HG02885 (cell line): Measurements from ENCODE around the gene TOP3B.

Source experiments
- ATAC-seq: cut with Tn5 transposase; IDR thresholded peaks from one replicate; pipeline ENCODE4 v1.9.1; 2021; ENCODE audit warnings: mild to moderate bottlenecking; ENCODE audit not compliant: unreplicated experiment, poor library complexity

Gene TOP3B

DNA sequence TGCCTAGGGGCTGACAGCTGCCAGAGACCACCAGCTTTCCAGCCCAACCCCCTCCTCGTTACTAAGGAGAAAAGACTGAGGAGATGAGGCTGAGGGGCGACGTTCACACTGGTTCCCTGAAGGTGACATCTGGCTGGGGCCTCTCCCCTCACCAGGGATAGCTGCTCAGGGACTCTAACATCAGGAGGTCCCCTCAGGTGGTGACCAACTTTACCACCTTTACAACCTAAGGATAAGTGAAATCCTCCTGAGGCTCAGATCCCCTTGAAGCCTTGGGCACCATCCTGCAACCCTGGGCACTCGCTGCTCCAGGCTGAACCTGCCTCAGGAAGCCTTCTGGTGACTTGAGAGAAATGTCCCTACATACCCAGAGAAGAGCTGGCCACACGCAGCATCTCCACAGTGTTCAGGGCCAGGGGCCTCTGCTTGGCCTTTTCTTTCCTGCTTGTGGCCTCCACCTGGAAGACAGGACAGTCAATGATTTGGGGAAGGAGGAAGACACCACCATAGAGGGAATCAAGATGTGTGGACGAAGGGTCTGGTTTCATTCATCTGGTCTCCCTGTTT lies 17.6 kb downstream of the TOP3B start:
- no peak for ATAC-seq

DNA sequence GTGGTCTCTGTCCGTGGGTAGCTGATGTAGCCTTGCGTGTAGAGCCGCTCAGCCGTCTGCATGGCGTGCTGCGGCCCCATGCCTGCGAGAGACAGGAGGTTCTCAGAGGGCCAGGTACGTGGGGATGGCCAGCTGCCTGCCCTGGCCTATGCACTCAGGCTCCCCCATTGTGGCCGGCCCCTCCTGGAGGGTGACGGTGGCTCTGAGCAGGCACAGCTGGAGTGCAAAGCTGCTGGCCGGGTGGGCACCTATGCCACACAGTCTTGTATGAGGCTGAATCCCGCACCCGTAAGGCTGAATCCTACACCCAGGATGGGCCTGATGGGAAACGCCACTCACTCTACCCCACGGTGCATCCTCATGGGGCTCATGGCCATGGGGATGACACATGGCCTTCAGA lies 18.4 kb downstream of the TOP3B start:
- ATAC-seq = no peak

DNA sequence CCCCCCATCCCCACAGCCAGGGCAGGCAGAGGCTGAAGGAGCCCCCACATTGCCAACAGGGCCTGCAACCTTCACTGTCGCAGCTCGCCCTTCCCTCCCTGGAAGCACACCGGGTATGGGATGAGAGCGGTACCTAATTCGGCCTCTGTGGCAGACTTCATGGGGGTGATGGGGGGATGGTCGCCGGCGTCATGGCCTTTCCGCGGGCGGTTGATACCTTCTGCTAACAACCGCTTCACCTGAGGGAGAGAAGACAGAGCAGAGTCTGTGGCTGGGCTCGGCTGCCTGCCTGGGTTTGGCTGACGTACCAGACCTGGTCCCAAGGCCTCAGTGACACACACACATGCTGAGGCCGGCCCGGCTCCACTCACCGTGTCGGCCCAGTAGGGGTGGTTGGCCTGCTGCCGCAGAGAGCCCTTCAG lies 18.8 kb downstream of the TOP3B start:
- ATAC-seq = no peak

DNA sequence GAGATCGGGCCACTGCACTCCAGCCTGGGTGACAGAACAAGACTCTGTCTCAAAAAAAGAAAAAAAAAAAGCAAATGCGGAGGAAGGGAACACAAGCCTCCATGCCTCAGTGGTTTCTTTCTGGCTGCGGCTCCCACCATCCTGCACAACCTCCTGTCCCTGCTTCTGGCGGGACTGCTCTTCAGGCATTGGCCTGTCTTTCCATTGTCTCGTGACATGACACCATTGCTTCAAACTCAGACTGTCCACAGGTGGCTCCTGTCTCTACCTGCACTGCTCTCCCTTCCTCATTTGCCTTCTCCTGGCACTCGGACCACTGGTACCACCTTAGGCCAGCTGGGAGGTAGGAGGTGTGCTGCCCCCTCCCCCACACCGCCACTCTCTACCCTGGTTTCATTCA lies 19.3 kb downstream of the TOP3B start:
- no peak for ATAC-seq

DNA sequence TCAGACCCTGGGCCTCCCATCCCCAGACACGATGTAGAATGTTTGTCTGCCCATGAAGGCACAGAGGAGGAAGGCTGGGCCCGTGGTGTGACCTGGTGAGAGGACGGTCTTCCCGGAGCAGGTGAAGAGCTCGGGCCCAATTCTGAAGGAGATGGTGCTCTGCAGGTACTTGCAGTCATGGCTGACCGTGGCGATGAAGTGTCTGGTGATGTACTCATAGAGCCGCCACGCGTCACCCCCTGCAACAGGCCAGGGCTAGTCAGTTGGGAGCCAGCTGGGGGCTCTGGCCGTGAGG lies 20.0 kb downstream of the TOP3B start:
- ATAC-seq = no peak

DNA sequence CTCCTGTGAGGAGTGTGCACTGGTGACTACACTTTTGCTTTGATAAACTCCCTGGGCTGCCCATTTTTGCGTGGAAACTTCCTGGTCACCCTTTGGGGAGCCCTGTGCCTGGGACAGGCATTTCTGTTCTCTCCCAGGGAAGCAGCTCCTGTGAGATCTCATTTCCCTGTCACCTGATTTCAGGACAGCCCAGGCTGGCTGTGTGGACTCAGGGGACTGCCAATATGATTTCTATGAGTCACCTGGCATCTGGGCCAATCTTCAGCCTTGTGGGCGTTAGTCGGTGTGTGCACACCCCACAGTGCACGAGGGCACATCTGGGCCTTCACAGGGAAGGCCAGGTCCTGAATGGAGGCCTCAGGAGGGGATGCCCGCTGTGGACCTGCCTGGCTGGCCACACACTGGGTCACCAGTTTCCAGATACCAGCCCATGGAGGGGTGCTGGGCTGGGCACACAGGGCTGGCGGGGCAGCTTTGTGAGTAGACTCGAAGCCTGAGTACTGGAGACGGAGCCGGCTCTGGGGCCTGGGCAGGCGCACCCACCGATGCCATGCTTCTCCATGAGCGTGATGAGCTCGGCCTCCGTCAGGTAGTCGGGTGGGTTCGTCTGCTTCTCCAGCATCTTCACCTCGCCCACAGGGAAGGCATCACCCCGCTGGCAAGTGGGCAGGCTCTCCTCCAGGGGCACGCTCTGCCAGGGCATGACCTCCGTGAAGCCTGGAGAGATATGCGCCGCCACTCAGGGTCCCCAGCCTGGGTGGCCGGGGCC lies 20.5 kb downstream of the TOP3B start:
- no peak for ATAC-seq

DNA sequence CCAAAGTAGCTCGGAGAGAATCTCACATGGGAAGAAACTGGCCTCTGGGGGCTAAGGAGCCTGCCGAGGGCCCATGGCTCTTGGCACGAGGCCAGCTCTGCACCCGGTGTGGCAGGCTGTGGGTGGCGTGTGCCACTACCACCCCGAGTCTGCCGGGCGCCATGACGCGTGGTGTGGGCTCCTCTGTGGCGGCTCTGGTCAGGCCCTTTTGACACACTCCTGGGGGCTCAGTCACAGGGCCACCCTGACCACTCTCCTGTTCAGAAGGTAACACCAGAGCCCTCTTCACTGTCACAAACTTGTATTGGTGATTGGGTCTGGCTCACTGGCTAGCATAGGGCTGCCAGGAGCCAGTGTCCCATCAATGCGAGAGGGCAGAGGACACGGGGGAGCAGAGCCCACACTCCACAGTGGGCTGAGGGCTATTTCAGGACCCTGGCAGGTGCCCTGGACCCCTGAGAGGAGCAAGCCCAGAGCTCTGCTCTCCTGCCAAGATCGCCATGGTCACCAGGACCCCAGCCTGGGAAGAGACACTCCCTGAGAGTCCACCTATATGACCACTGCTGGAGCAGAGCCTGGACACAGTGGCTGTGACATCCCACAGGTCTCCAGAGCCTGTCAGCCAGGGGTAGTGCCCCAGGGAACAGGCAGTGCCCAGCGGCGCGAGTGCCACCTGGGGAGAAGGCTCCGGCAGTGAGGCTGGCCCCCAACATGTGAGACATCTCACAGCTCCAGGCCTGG lies 21.3 kb downstream of the TOP3B start:
- ATAC-seq = no peak

DNA sequence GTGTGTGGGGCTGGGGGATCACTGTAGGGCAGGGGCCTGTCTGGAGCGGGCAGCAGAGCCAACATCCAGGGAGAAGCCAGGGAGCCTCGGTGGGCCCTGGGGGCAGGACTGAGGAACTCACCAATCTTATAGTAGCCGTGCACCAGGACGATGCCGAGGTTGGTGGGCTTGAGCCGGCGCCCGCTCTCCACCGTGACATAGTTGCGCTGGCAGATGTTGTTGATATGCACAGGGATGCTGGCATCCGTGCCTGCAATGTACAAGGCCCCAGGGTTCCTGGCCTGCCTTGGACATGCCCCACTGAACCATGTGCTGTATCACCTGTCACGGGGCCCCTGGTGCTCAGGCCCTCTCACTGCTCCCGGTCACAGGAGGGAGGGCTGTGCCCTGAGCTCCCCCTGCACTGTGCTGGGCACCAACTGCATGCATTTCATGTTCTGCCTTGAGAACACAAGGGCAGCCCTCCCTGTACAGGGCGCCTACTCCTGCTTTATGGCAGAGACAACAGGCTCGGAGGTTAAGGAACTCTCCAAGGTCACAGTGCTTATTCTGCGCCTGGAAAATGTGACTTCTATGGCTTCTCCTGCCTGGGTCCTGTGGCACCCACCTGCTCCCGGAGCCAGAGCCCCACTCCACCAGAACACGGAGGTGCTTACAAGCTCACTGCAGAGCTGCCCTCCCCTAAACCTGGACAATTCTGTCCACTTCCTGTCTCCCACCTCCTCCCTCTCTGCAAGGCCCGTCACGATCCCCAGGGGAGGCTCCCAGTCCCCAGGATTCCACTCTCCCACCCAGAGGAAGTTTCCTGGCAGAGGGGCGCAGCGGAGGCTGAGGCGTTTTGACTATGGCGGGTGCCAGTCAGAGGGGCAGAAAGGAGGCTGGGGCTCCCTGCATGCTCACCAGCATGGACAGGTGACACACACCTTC lies 22.1 kb downstream of the TOP3B start:
- no peak for ATAC-seq

DNA sequence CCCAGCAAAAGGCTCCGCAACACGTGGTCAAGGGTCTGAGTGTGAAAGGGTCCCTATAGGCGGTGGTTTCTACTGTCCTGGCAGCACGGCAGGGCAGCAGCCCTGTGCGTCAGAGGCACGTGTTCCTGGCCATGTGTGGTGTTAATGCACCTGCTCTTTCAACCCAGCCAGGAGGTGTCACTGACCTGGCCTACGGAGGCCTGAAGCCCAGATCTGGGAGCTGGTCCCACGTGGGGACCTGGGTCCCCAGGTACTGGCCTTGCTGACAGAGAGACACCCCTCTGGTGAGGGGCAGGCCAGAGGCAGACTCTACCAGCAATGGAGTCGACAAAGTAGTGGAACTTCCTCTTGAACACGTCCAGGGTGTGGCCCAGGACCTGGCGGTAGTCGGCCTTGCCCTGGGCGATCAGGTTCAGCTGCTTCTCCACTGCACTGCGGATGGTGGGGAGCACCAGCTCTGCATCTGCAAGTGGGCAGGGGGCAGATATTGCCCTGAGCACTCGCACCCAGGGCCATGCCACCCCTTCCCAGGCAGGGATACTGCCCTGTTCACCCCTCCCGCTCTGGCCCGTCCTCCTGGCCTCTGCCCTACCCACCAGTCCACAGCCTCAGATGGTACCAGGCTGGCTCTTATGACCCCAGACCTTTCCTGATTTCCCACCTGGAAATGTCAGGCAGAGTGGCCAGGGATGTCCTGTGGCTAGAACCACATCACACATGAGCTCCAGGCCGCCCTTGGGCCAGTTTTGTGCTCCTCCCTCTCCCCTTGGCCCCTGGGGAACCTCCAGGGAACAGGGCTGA lies 23.1 kb downstream of the TOP3B start:
- ATAC-seq = no peak

DNA sequence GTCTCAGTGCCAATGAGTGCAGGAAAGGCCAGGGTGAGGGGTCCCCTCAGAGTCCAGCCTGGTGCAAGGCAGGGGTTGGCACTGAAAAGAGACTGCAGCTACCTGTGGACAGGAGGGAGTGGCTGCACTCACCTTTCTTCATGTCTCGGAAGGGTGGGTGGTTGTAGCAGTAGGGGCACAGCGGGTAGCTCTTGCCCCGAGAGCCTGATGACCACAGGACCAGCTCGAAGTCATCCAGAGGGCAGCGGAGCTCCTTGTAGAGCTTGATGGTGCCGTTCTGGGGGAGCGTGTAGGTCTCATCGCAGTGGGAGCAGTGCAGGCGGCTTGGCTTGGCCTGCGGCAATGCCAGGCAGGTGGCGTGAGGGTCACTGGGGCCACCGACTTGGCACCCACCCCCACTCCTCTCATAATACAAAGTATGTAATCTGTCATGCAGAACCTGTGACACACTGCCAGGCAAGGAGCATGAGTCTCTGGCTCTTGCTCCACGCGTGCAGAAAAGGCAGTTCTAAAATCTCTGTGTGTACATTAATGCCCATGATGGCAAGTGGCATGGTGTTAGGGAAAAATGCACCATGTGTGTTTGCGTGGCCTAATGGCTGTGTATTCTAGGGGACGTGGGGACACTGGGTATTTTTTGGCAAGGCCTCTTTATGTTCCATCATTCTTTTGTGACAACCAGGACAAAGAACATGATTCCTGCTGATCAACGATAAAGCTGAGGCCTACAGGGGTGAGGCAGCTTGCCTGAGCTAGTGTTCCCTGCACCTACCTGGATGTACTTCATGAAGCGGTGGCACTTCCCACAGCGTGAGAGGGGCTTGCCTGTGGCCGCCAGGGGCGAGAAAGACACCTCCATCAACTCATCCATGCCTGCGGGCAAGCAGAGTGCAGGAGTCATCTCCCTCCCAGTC lies 24.0 kb downstream of the TOP3B start:
- no peak for ATAC-seq

DNA sequence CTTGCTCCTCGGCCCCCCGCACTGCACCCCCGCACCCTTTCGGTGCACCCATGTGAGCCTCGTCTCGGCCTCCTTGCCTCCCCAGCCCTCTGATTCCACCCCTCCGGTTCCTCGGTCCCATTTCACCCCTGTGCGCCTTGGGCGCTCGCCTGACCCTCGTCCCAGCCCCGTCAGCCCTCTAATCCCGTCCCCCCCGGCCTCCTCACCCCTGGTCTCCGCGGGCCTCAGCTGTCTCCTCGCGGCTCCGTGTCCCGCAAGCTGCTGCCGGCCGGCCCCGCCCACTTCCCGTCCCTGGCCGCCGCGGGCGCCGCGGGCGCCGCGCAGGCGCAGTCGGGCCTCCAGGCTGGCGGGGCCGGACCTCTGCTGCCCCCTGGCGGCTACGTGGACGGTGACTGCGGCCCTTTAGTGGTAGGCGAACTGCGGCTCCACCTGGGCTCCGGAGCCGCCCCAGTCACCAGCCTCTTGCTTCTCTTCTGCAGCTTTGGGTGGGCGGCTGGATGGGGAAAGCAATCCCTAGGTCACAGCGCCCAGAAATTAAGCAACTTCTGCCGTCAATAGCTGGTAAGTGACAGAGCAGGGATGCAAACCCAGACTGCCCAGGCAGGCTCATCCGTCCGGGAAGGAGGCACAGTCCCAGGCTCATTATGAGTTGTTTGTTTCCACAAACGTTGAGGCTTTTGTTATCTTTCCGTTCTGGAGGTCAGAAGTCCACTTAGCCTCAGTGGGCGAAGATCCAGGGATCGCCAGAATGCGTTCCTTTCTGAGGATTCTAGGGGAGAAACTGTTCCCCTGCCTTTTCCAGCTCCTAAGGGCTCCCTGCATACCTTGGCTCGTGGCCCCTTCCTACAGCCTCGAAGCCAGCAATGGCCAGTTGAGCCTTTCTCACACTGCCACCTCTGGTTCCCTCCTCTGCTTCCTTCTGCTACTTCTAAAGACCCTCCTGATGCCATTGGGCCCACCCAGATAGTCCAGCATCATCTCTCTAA lies 29.7 kb downstream of the TOP3B start, which contains the start of gene PPM1F:
PPM1F (minus strand) TSS at position 263 of the 986 bp plus-strand sequence. CDS start 6,800 bp downstream, outside the sequence.
- ATAC-seq = peak; percentile 80

DNA sequence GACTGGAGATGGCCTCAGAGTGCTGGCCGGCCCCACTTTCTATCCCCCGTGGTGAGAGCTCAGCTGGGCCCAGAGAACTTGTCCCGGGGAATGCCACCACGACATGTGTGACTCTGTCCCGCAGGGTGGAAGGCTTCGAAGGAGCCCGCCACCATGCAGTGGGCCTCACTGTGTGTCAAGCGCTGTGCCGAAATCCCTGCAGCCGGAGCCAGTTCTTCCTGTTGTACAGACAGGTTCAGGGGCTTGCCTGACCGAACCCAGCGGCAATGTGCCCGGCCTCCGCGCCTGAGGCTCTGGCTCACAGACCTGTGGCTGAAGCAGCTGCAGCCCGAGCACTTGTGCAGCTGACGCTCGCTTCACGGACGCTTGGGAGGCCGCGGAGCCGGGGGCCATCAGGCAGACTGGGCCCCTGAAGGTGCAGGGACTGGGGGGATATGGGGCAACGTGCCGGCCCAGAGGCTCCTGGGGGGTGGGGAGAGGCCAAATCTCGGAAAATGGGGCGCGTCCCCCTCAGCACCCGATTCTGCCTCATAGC lies 30.6 kb downstream of the TOP3B start:
- ATAC-seq = no peak

DNA sequence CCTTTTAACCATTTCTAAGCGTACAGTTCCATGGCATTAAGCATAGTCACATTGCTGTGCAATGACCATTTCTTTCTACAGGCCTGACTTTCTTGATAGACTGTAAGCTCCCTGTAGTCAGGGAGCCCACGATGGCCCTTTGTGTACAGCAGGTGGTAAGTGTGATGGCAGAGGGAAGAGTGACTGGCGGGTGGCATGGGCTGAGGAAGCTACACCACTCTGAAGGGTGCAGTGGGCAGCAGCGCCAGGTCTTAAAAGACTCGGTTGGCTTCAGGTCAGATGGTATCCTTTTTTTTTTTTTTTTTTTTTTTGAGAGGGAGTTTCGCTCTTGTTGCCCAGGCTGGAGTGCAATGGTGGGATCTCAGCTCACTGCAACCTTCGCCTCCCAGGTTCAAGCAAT lies 31.5 kb downstream of the TOP3B start:
- ATAC-seq = no peak

DNA sequence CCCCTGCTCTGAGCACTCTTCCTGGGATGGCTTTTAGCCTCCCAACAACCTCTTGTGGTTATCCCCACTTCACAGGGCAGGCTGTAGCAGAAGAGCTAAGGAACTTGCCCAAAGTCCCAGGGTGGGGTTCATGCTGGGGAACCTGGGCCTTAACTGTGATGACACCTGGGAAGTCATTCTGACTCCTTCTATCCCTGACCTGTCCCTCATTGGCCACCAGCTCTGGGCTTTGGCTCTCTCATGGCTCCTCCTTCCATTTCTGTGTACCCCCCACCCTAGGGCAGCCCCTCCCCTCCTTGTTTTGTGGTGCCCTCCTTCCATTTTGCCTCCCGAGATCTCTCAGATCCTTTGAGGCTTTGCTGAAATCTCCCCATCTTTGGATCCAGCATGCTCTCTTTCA lies 32.6 kb downstream of the TOP3B start:
- ATAC-seq = no peak

DNA sequence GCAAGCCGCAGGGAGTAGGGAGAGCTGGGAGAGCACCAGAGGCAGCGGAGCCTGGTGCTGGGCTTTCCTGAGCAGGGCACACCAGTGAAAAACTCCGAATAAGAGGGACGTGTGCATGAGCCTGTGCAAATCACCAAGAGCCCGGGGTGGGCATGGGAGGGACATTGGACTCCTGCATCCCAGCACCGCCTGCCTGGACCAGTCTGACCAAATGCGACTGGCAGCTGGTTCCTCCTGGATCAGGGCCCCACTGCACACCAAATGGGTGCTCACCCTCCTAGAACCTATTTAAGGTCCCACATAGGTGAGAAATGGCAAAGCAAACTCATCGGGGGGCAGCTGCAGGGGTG lies 33.0 kb downstream of the TOP3B start:
- no peak for ATAC-seq

DNA sequence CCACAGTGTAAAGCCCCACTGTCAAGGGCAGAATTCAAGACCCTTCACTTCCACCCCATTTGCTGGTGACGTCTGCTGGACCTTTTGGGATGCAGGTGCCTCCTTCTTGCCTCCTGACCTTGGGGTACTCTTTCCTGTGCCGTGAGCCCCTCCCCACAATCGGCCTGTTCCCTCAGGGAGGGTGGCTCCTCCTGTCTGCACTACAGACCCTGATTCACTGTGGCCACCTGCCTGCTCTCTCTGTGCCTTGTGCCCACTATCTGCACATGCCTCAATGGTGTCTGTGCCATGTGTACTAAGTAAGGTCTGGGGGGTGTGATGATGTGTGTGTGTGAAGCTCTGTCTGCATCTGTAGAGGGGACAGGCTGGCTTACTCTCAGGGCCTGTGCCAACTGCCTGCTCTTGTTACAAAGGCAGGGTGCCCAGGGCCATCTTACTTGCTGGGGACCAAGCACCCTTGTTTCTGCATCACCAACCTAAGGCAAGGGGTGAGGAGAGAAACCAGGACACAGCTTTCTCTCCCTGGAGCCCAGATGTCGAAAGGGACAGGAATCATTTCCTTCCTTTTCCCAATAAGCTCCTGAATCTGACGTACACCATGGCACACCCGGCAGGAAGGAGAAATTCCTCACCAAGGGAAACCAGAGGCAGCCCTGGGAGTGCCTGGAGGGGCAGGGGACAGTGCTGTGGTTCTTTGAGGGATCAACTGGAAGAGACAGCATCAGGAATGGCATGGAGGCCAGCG lies 33.6 kb downstream of the TOP3B start:
- ATAC-seq = no peak

DNA sequence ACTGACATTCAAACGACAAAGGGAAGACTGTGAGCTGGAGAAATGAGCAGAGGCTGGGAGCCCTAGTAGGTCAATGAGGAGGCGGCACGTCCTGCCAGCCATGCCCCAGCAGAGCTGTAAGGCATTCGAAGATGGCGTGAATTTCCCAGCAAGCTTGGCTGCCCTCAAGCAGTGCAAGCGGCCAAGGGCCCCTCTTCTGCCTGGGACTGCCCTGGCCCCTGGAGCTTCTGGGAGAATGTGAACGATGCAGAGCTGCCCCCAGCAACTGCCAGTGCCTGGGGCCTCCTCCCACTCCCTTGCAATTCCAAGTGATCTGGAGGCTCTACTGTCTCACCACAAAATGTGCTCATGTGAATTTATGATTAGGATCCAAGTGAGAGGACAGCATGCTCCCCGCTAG lies 34.2 kb downstream of the TOP3B start:
- no peak for ATAC-seq
